ENCODE data around the gene KLHL35.

The KLHL35 gene

DNA sequence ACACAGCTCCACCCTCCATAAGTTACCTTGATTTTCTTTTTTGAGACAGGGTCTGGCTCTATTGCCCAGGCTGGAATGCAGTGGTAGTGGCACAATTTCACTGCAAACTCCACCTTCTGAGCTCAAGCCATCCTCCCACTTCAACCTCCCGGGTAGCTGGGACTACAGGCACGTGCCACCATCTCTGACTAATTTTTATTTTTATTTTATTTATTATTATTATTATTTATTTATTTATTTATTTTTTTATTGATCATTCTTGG is 24.1 kb downstream of the KLHL35 start:
- TF ChIP-seq, protein P1, sequence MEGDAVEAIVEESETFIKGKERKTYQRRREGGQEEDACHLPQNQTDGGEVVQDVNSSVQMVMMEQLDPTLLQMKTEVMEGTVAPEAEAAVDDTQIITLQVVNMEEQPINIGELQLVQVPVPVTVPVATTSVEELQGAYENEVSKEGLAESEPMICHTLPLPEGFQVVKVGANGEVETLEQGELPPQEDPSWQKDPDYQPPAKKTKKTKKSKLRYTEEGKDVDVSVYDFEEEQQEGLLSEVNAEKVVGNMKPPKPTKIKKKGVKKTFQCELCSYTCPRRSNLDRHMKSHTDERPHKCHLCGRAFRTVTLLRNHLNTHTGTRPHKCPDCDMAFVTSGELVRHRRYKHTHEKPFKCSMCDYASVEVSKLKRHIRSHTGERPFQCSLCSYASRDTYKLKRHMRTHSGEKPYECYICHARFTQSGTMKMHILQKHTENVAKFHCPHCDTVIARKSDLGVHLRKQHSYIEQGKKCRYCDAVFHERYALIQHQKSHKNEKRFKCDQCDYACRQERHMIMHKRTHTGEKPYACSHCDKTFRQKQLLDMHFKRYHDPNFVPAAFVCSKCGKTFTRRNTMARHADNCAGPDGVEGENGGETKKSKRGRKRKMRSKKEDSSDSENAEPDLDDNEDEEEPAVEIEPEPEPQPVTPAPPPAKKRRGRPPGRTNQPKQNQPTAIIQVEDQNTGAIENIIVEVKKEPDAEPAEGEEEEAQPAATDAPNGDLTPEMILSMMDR (conservative IDR thresholded peaks at IDR 0.05; ENCODE audit: low read depth, low read length), result no peak
- no peak for DNase-seq (ENCODE audit: low read depth)
- no peak overlapping the region for H3K4me3 ChIP-seq (ENCODE audit: low read length)

DNA sequence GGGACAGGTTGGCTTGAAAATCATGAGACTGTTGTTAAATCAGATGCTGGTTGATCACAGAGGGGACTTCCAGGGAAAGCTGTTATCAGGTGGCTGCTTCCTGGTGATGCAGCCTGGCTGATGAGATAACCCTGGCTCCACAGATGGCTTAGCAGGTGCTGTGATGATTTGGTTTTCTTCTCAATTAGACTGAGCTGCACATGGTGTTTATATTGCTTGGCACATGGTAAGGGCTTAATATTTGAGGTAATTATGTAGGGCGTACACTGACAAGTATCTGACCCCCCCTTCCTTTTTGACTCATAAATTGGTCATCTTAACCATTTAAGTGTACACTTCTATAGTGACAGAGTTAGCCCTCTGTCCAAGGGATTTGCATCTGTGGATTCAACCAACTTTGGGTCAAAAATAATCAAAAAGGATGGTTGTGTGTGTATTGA is 26.6 kb downstream of the KLHL35 start:
- no peak for DNase-seq (ENCODE audit: low read depth)

DNA sequence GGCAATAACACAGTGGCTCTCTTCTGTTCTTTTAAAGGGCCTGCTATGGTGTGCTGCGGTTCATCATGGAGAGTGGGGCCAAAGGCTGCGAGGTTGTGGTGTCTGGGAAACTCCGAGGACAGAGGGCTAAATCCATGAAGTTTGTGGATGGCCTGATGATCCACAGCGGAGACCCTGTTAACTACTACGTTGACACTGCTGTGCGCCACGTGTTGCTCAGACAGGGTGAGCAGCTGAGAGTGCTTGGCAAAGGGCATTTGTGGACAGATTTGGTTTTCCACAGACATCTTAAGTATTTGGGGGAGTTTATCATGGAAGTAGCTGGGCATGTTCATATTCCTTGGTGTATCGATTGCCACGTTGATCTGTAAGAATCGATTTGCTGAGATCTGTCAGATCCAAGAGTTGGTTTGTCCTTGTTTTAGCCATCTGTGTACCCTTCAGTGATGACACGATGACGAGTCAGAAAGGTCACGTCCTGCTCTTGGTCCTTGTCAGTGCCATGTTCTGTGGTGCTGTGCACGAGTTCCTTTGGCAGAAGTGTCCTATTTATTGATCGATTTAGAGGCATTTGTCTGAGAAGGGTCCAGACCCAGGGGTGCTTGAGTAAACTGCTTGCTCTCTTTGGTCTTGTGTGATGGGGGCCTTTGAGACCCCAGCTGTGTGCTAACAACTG is 28.9 kb downstream of the KLHL35 start:
- DNase-seq (ENCODE audit: low read depth), result no peak
- no peak overlapping the region for H3K4me3 ChIP-seq (ENCODE audit: low read length)

More for the DNA sequence above, 26.6 kb downstream of the KLHL35 start:
- TF ChIP-seq, protein P1 (conservative IDR thresholded peaks at IDR 0.05; ENCODE audit: low read depth, low read length), result no peak
- no peak overlapping the region for H3K4me3 ChIP-seq (ENCODE audit: low read length)

DNA sequence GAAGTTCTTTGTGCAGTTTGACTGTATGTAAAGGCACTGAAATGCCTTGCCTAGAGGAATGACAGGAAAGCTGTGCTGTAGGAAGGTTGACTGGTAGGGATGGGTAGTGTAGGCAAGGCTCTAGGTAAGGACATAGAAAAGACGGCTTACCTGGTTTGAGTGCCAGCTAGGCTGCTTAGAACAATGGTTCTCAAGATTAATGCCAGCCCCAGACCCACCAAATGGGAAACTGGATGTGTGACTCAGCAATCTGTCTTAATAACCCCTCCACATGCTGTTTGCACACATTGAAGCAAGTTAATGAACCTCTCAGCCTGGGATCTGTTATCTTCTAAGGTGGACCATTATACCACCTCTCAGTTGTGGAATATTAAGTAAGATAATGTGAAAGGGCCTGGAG is 30.0 kb downstream of the KLHL35 start:
- TF ChIP-seq, protein P1 (conservative IDR thresholded peaks at IDR 0.05; ENCODE audit: low read depth, low read length), result no peak
- DNase-seq (ENCODE audit: low read depth), result no peak
- no peak overlapping the region for H3K4me3 ChIP-seq (ENCODE audit: low read length)

More for the DNA sequence above, 28.9 kb downstream of the KLHL35 start:
- TF ChIP-seq, protein P1 (conservative IDR thresholded peaks at IDR 0.05; ENCODE audit: low read depth, low read length), result no peak

DNA sequence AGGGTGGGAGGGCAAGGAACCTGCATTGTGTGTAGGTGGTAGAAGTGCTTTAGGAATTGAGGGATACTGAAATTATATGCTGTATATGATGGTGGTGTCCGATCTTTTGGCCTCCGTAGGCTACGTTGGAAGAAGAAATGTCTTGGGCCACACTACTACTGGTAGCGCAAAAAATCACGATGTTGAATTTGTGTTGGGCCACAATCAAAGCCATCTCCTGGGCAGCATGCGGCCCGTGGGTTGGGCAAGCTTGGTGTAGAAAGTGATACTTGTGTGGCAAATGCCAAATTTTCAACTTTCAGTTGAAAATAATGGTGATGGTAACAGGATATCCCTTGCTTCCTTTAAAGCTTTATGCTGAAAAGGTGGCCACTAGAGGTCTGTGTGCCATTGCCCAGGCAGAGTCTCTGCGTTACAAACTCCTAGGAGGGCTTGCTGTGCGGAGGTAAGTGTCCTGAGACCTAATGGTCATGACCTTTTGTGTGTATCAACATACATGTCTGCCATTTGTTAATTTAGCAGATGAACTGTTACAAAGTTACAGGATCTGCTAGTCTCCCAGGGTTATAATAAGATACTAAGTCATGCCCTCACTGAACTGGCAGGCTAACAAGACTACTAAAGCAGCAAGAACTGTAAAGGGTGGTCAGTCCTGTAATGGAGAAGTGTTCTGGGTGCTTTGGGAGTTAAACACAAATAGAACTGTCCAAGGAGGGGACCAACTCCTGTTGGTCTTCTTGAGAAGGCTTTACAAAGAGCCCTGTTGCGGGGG is 30.8 kb downstream of the KLHL35 start:
- H3K4me3 ChIP-seq (ENCODE audit: low read length), result peak overlapping the region; percentile 100
- TF ChIP-seq, protein P1 (conservative IDR thresholded peaks at IDR 0.05; ENCODE audit: low read depth, low read length), result no peak
- no peak for DNase-seq (ENCODE audit: low read depth)

DNA sequence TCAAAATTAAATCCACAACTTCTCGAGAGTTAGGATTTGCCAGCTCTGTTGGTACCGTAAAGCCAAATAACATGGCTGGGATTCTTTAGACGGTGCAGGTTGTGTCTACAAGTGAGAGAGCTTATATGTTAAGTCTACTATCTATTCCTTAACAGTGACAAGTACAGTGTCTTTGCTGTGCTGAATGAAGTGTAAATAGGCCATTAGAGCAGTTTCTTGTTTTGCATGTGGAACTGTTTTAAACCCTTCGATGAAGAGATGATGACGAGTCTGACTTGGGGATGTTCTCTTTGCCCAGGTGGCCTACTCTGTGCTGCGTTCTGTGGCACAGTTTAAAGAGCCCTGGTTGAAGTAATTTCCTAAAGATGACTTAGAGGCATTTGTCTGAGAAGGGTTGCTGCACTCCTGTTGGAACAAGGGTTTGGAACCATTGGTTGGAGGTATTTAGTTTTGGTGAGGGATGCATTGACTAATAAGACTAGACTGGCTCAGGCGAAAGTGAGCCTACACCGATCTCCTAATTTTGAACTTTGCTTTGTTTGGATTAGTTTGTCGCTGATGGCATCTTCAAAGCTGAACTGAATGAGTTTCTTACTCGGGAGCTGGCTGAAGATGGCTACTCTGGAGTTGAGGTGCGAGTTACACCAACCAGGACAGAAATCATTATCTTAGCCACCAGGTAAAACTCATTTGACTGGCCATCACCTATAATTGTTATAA is 32.7 kb downstream of the KLHL35 start:
- DNase-seq (ENCODE audit: low read depth), result no peak
- H3K4me3 ChIP-seq (ENCODE audit: low read length), result peak overlapping the region; percentile 100
- TF ChIP-seq, protein P1 (conservative IDR thresholded peaks at IDR 0.05; ENCODE audit: low read depth, low read length), result no peak
